Measurements from ENCODE around the gene NPAS3.
A peak's percentile ranks its signal among the peaks of the same experiment; 100 is the strongest.

The NPAS3 gene

DNA sequence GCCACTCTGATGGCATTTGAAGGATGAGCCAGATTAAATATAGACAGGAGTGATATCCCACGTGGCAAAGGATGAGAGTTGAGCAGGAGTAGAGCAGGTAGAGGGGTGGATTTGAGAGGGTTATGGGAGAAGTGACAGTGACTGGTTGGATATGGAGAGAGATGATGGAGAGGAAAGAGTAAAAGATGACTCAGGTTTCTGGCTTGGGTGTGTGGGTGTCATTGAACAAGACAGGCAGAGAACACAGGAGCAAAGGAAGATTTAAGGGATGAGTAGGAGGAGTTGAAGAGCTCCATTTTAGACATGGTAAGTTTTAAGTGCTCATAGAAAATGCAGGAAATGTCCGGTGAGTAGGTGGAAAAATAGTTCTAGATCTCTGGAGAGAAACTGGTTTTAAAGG, 875.3 kb downstream of the NPAS3 start:
- no peak for DNase-seq

DNA sequence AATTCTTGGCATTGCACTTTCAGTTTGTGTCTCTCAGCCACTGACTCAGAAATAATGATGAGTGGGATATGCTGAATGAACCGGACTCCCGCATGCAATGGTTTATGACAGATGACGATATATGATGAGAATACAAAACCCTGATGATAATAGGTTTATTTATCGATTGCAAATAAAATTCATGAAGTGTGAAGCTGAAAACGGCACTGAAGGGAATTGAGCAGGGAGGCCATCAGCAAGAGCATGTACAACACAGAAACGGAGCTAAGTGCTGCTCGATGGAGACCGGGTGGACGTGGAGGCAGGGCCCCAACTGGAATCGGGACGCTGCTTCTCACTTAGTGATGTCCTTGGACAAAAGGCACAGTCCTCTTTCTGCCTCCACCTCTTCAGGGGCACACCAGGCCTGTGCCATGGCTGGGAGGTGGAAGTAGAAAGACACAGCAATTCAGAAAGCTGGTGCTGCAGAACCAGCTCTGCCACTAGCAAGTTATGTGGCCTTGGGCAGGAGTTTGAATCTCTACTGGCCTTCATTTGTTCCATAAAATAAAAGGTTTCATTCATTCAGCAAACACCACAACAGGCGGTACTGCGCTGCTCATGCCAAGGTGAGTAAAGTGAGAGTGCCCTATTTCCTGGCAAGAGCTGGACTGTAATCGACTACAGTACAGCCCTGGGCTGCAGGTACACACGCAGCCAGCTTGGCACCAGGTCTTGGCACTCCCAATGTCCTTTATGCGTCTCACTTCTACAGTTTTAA, 895.2 kb downstream of the NPAS3 start:
- DNase-seq = no peak

DNA sequence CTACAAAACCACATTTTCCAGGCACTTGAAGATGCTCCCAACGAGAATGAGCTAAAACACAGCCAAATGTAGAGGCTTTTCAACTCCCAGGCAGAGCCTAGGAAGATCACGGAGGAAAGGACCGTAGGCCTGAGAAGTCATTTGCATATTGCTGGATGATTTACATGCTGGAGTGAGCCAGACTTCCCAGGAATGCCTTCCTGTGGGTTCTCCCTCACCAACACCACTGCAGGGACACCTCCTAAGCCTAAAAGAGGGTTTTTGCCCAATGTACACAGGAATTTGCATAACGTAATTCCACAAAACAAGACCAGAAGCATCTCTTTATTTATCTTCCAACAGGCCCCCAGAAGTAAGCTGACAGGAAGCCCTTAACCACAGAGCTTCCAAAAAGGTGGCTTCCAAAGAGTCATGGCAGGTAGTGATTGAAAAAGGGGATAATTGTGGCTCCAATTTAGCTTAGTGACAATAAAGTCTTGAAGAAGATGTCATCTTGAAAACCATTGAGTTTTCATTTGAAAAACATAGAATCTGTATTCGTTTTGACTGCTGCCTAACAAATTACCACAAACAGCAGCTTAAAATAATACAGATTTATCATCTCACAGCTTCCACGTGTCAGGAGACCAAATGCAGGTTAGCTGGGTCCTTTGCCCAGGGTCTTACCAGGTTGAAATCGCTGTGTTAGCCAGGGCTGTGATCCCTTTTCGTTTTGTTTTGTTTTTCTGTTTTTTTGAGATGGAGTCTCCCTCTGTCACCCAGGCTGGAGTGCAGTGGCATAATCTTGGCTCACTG, 896.0 kb downstream of the NPAS3 start:
- no peak for DNase-seq

DNA sequence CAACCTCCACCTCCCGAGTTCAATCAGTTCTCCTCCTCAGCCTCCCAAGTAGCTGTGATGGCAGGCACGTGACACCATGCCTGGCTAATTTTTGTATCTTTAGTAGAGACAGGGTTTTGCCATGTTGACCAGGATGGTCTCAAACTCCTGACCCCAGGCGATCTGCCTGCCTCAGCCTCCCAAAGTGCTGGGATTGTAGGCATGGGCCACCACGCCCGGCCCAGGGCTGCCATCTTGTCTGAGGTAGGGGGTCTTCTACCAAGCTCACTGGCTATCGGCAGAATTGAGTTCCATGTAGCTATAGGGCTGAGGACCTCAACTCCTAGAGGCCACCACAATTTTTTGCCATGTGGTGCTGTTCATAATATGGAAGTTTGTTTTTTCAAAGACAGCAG, 896.6 kb downstream of the NPAS3 start:
- no peak for DNase-seq

DNA sequence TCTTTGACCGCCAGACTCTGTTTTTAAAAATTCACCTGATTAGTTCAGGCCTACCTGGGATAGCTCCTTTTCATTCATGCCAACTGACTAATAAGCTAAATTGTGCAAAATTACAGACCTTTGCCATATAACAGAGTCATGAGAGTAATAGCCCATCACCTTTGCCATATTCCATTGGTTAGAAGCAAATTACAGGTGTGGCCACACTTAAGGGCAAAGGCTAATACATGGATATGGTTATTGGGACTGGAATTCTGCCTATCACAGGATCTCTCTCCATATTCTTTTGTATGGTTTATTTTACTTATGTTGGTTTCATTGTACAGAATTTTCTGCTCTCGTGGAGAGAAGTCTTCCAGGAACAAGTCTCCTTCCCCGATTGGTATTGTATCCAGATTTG, 897.0 kb downstream of the NPAS3 start:
- DNase-seq = no peak

DNA sequence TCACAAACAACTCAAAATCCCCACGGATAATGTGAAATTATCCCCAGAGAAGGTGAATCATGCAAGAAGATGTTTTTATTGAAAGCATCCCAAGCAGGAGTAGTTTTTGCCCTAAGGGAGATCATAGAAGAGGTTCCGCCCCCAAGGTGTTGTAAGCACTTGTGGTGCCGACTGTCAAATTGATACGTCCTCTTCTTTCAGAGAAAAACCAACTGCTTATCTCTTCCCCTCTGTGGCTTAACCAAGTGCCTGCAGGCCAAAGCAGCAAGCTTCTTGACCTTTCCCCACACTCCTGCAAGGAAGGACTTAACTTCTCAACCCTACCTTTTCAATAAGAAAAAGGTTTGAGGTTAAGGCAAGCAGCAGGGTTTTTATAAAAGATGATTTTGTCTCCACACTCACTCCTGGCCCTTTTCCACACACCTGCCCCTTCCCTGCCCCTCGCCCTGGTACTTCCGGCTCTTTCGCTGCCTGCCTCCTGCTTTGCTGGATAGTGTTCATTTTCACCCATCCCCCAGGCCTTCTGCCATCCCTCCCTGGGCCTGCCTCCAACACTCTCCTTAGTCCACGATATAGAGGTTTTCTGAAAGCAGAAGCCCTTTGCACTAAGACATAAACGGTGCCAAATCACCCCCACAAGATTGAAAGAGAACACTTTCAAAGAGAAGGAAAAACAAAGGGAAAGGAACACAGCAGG, 897.7 kb downstream of the NPAS3 start:
- no peak for DNase-seq

DNA sequence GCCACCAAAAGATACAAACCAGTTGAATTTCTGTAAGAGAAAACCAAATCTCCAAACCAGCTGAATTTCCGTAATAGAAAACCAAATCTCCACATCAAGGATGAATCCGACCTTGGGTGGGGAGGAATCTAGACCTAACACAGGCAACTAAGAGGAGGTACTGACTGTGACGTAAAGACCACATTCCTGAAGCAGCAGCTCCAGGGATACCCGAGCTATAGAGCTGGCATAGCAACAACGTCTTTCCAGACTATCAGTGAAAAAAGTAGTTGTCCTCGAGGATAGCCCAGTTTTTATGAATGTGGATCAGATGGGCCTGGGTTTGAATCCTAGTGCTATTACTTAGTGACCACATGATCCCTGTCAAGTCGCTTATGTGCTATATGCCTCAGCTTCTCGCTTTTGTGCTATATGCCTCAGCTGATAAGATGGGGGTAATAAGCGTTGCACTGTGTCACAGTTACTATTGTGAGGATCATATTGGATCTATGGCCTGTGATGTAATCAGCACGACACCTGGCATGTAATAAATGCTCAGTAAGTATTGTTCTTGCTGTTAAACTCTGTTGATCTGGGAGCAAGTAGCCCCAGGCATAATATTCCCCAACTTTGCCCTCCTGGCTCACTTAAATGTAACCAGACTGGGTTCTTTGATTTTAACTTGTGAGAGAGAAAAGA, 898.4 kb downstream of the NPAS3 start:
- no peak for DNase-seq

DNA sequence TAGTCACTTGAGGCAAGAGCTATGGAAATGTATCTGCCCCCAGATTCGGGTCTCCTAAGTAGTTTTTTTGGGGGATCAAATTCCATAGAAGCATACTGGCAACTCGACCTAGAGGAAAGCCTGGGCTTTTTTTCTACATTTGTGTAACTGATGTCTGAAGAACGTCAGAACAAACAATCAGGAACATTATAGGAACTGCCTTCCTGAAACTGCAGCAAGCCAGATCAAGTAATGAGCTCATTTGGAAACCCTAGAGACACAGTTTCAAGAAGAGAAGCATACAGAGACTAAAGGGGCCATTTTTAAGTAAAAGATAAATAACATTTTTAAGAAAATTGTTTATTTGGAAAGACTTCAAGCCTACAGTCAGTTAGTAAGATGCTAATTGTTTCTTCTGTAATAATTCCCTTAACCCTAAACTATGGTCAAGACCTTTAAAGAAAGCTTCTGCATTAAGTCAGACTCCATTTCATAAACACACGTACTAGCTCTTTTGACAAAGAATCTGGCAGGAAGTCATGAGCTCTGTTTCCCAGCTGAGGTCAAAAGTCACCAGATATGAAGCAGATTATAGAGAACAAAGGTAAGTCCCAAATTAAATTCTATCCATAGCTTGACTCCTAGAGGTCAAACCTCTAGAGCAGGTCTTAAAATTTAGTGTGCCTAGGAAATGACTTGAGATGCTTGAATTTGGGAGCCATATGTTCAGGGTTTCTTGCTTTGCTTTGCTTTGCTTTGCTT, 899.4 kb downstream of the NPAS3 start:
- no peak for DNase-seq

DNA sequence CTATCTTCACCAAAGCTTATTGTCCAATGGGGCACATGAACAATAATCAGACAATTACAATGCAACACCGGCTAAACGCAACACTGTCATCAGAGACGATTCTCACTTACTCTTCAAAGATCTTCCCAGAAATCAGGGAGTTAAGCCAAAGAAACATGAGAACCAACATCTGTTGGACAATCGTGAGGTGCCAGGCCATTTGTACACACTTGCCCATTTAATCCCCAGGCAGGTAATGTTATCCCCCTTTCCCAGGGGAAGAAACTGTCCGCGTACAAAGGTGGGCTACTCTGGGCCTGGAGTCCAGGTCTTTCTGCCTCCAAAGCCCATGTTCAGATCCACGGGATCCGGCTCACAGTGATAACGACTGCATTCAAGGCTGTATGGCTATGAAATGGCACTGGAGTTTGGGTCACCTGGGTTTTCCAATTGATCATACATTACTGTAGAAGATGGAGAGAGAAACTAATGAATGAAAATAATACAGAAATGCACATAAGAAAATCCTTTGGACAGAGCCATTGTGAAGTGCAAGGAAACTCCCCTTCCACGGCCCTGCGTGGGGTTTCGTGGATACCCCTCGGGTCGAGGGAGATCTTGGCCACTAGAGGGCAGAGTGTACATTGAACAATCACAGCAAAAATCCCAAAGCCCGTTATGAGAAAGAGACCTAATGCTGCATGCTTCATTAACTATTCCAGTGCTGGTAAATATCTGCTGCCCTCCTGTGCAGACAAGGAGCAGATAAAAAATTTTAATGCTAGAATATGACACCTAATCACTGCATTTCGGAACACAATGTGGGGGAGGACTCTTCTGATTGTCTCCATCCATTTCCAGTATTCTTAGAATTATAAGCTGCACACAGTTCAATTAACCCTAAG, 900.8 kb downstream of the NPAS3 start:
- DNase-seq = peak; percentile 64

DNA sequence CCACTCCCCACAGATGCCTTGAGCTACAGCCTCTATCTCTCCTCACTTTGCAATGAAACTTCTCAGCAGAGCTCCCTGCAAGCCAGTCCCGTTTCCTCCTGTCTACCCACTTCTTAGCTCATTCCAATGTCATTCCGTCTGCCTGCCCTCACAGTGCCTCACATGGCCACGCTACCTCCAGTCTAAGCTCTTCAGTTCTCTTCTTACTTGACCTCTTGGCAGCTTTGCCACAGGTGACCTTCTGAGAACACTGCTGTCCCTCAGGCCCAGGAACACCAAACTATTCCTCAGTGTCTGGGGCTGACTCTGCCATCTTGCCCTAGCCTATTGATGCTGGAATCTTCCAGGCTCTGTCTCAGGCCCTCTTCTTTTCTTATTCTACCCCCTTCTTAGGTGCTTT, 902.1 kb downstream of the NPAS3 start:
- no peak for DNase-seq

DNA sequence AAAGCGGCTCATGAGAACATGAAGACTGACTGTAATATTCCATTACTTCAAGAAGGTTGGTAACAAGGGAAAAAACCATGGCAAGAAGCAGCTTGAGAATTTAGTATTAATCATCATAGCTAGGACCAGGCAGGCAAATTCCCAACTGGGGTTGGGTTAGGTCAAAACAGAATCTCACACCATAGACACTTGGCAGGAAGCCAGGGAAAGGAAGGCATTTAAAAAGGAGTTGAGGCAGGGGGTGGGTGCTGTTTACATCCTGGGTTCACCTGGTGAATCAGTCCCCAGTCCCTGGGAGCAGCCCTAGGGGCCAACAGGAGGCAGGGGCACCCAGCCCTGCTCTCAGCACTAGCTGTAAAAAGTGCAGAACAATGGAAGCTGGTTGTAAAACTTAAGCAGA, 903.6 kb downstream of the NPAS3 start:
- no peak for DNase-seq

DNA sequence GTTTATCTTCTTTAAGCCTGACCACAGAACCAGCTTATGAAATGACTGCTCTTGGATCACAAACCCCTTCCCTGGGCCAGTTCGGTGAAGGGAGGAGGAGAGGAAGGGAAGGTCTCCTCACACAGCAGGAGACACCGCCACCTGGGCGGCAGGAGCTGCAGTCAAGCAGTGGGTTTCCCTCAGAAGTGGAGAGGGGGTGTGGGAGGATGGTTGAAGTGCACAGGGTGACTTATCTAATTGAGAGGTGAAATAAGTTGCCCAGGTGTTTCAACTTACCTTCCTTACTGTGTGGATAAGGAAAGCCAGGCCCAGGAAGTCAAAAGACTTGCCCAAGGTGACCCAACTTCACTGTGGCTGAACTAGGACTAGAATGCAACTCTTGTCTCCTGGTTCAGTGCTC, 905.4 kb downstream of the NPAS3 start:
- DNase-seq = no peak

DNA sequence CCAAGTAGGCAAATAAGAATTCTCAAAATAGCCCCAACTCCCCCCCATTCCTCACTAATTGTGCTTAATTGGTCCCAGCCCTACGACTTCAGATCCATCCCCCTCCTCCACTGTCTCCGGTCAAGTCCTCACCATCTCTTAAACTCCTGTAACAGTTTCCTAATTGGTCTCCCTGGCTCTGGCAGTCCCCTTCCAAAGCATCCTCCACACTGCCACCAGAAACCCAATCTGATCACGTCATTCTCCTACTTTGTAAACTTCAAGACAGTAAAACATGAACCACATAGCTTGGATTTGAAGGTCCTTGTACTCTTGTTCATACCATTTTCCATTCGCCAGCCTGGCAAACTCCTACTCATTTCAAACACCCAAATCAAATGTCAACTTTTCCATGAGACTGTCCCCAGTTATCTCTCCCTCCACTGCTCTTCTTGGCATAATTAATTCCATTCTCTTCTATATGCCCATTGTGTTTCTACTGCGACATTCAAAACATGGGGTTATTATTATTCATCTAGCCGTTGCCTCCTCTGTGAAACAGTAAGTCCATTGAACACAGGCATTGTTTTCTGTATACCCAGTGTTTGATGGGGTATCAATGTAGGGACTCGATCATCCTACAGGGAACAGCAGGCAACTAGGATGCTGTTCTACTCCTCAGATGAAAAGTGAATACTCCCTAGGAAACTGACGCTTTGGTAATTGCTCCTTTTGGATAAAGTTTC, 907.6 kb downstream of the NPAS3 start:
- DNase-seq = no peak

DNA sequence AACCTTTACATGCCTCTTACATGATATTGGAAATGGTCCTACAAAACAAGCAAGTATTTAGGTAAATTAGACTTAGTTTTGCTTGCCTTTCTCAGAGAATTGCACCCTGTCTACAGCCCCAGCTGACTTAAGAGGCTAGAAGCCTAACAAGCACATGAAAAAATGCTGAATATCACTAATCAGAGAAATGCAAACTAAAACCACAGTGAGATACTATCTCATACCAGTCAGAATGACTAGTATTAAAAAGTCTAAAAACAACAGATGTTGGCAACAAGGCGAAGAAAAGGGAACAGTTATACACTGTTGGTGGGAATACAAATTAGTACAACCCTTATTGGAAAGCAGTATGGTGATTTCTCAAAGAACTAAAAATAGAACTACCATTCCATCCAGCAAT, 908.4 kb downstream of the NPAS3 start:
- DNase-seq = no peak

DNA sequence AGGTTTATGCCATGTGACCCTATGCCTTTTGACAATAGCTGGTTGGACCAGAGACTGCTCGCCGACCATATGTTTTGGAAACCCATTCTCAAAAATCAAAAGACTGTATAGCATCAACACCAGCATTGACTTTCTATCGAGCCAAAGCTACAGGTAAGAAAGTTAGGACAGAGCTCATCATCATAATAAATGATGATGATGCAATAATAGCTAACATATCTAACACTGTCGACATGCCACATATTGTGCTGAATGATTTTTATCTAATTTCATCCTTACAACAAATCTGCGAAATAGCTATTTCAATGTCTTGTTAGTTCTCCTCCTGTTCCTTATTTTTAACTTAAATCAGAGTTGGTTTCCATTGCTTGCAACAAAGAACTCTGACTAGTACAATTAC, 909.3 kb downstream of the NPAS3 start:
- DNase-seq = no peak

DNA sequence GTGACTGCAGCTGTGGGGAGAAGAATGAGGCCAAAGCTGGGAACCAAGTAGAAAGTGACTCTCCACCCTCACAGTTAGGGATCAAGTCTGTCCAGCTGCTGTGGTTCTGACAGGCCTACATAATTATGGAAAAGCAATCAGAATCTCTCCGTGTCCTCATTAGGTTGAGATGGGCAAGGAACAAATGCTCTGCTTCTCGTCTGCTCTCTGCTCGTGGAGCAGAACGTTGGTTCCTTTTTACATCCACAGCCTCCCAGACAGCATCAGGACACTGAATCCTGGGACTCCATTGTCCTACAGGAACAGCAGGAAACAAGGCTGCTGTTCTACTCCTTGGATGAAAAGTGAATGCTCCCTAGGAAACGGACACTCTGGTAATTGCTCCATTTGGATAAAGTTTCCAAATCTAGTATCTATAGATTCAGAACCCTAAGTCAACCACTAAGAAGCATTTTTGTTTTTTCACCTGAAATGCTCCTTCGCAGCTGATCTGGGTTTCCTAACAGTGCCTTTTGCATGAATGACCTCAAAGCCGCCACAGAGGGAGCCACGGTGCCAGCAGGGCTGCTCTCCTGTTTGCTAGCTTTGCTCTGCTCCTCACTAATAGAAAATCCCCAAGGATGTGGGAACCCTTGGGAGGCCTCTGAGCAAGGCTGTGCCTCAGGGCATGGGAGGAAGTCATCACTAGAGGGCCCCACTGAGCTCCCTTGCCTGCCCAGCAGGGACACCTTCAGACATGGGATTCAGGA, 910.2 kb downstream of the NPAS3 start:
- DNase-seq = peak; percentile 22

DNA sequence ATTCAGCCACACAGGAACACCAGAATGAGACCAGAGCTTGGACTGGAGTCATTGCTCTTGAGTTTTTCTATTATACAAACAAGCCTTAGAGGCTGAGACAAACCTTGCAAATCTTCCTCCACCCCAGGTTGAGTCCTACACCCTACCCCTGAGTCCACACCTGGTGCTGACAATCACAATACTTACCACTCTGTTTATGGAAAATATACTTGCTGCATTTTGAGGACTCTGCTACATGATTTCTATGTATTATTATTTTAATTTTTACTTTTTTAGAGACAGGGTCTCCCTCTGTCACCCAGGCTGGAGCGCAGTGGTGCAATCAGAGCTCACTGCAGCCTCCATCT, 910.7 kb downstream of the NPAS3 start:
- DNase-seq = no peak

DNA sequence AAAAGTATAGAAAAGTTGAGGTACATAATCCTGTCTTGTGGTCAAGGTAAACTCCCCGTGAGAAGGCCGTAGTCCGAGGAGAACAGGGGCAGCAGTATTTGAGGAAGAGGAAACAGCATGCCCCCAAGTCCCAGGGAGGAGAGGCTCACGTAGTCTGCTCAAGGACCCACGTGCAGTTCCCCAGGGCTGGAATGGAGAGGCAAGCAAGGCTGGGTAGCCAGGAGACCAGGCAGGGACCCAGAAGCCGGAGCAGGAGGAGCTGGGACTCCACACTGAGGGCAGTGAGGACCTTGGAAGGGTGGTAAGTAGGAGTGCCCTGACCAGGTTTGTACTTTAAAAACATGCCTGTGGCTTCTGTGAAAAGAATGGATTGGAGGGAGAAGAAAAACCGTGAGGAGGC, 912.1 kb downstream of the NPAS3 start:
- no peak for DNase-seq

DNA sequence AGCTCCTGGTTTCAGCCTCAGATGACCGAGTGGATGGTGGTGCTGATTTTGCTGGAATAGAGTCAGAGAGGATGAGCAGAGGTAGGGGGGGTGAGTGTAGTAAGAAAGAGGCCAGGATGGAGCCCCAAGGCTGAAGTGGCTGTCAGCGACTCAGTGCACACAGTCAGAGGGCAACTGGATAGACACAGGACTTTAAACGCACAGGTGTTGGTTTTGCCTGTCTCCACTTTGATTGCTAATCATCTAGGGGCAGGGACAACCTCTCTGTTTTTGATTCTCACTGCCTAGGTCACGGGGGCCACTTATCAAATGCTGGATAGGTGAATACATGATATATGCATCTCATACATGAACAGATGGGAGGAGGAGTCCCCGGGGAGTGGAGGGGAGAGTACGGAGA, 912.7 kb downstream of the NPAS3 start:
- no peak for DNase-seq

DNA sequence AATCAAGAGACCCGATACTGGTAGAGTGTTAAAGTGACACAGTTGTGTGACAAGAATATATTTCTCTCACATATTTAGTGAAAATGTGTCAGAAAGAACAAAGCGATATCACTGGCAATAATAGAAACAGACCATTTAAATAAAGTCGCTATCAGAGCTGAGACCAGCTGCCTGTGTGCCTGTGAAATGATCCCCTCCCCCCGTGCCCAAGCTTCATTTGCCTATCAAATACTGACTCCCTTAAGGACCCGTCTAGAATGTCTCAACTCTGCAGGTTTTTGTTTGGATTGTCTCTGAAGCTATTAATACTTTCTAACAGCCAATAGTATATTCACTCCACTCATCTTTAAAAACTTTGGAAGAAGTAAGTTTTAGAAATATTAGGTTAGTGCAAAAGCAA, 913.3 kb downstream of the NPAS3 start:
- DNase-seq = no peak
